Measurements from ENCODE around the gene OPALIN. TPM values are rescaled to one million over a fixed set of nuclear protein-coding genes. Genes with fewer than 3 reads are reported as not detected.

The OPALIN gene
- total RNA-seq, 4 donors from 2014 or later = not detected

GRCh38 chr10:96297486-96297885 is 61.3 kb downstream of the OPALIN start:
- no peaks in the 10 kb centered on the region for H3K27me3 ChIP-seq
- no peak overlapping the region for H3K4me3 ChIP-seq
- no peaks in the 10 kb centered on the region for H3K9me3 ChIP-seq
- no peaks in the 10 kb centered on the region for H3K36me3 ChIP-seq
- DNase-seq = no peak
- no peaks in the 10 kb centered on the region for H3K4me1 ChIP-seq
- TF ChIP-seq, protein P1, sequence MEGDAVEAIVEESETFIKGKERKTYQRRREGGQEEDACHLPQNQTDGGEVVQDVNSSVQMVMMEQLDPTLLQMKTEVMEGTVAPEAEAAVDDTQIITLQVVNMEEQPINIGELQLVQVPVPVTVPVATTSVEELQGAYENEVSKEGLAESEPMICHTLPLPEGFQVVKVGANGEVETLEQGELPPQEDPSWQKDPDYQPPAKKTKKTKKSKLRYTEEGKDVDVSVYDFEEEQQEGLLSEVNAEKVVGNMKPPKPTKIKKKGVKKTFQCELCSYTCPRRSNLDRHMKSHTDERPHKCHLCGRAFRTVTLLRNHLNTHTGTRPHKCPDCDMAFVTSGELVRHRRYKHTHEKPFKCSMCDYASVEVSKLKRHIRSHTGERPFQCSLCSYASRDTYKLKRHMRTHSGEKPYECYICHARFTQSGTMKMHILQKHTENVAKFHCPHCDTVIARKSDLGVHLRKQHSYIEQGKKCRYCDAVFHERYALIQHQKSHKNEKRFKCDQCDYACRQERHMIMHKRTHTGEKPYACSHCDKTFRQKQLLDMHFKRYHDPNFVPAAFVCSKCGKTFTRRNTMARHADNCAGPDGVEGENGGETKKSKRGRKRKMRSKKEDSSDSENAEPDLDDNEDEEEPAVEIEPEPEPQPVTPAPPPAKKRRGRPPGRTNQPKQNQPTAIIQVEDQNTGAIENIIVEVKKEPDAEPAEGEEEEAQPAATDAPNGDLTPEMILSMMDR (IDR thresholded peaks at IDR 0.05) = no peak
- no peak for TF ChIP-seq POLR2A (IDR thresholded peaks at IDR 0.05)
- H3K27ac ChIP-seq = no peak overlapping the region

- Histone ChIP-seq H3K9me3 (no peaks in the 10 kb centered on the region), H3K4me3 (no peak overlapping the region), H3K4me1 (no peaks in the 10 kb centered on the region), H3K27me3 (no peaks in the 10 kb centered on the region), H3K36me3 (no peaks in the 10 kb centered on the region), H3K27ac (no peak overlapping the region)
- TF ChIP-seq, protein P1 (IDR thresholded peaks at IDR 0.05) = no peak
- no peak for TF ChIP-seq POLR2A (IDR thresholded peaks at IDR 0.05)
- DNase-seq = no peak
Observed at GRCh38 chr10:96295475-96295874, 63.3 kb downstream of the OPALIN start.

Other genes with a start within 250 kb of the OPALIN start
- gene ZNF518A, start 228.7 kb downstream of the OPALIN start, total RNA-seq = 10 to 100 TPM; 23.9 to 43.2 (median 35.0) TPM
- 10 to 100 TPM; 49.3 to 79.5 (median 50.1) TPM for gene BLNK, start 87.4 kb downstream of the OPALIN start, total RNA-seq
- gene DNTT, start 54.6 kb downstream of the OPALIN start, total RNA-seq = not detected
- under 1 TPM in 3 of 4 donors, not detected in 1; 0.27 to 0.83 (median 0.38) TPM for gene TLL2, start 154.9 kb upstream of the OPALIN start, total RNA-seq
- 100 to 1,000 TPM in 2 of 4 donors, 10 to 100 TPM in 2; 64.4 to 129 (median 95.8) TPM for gene TM9SF3, start 228.0 kb upstream of the OPALIN start, total RNA-seq